Body of pancreas (tissue), 4 donors: ENCODE data around the gene HSF4.

Experiments
- POLR2A ChIP-seq, 3 donors: fragments of 450-650 bp; IDR thresholded peaks; one replicate each; pipeline ENCODE4 v1.6.1; 2016; ENCODE audit warnings: antibody characterized with exemption in 3 of 3, mild to moderate bottlenecking in 2 of 3
- TF ChIP-seq, protein P1 (sequence below), 7 experiments: fragments of 450-650 bp in 4 of 7; fragments of 200-600 bp in 3 of 7; sonication (generic) in 3 of 7; IDR thresholded peaks; one replicate each; pipeline ENCODE4 v1.5.1; 2016 to 2019; ENCODE audit warnings: antibody characterized with exemption in 7 of 7

DNA sequence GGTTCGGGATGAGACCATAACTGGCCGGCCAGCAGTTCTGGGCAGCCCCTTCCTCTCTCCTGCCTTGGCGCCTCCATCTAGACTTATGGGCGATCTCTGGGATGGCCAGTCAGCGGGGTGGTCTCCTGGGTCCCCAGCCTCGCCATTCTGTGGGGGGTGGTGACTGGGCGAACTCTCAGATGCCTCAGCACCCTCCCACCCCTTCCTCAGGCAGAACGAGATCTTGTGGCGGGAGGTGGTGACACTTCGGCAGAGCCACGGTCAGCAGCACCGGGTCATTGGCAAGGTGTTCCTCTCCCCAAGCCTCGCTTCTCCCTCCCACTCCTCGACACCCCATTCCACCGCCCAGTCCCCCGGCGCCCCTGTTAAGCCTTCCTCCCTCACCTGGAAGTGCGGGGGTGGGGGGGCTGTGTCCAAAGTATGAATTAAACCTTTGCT, 1.6 kb downstream of the HSF4 start:
- no peak for TF ChIP-seq POLR2A (IDR thresholded peaks at IDR 0.05)
- TF ChIP-seq, protein P1, sequence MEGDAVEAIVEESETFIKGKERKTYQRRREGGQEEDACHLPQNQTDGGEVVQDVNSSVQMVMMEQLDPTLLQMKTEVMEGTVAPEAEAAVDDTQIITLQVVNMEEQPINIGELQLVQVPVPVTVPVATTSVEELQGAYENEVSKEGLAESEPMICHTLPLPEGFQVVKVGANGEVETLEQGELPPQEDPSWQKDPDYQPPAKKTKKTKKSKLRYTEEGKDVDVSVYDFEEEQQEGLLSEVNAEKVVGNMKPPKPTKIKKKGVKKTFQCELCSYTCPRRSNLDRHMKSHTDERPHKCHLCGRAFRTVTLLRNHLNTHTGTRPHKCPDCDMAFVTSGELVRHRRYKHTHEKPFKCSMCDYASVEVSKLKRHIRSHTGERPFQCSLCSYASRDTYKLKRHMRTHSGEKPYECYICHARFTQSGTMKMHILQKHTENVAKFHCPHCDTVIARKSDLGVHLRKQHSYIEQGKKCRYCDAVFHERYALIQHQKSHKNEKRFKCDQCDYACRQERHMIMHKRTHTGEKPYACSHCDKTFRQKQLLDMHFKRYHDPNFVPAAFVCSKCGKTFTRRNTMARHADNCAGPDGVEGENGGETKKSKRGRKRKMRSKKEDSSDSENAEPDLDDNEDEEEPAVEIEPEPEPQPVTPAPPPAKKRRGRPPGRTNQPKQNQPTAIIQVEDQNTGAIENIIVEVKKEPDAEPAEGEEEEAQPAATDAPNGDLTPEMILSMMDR (IDR thresholded peaks at IDR 0.05) = no peak
